HG03575 (cell line): ENCODE measurements around the gene SLAMF9.

ENCODE experiments used
- ATAC-seq: cut with Tn5 transposase; IDR thresholded peaks from one replicate; pipeline ENCODE4 v1.9.1; 2021; ENCODE audit not compliant: unreplicated experiment, insufficient number of reproducible peaks, low FRiP score; ENCODE audit errors: extremely low read depth

Gene SLAMF9

GRCh38 chr1:159979257-159979656 is 25.2 kb upstream of the SLAMF9 start:
- no peak for ATAC-seq

- no peak for ATAC-seq
Measured at GRCh38 chr1:159978107-159978398, 24.0 kb upstream of the SLAMF9 start.

GRCh38 chr1:159977364-159978106 is 23.5 kb upstream of the SLAMF9 start:
- ATAC-seq = no peak

- no peak for ATAC-seq
Measured at GRCh38 chr1:159974350-159974965, 20.4 kb upstream of the SLAMF9 start.

GRCh38 chr1:159973350-159973940 is 19.4 kb upstream of the SLAMF9 start:
- ATAC-seq = no peak

GRCh38 chr1:159972443-159973205 is 18.6 kb upstream of the SLAMF9 start:
- no peak for ATAC-seq

GRCh38 chr1:159970932-159971342 is 16.9 kb upstream of the SLAMF9 start:
- no peak for ATAC-seq

GRCh38 chr1:159968901-159969300 is 14.9 kb upstream of the SLAMF9 start:
- ATAC-seq = no peak

GRCh38 chr1:159965263-159965662 is 11.2 kb upstream of the SLAMF9 start:
- ATAC-seq = no peak

- no peak for ATAC-seq
Measured at GRCh38 chr1:159964144-159964543, 10.1 kb upstream of the SLAMF9 start.

GRCh38 chr1:159962176-159962575 is 8.1 kb upstream of the SLAMF9 start:
- ATAC-seq = no peak

- no peak for ATAC-seq
Measured at GRCh38 chr1:159961636-159962035, 7.6 kb upstream of the SLAMF9 start.

GRCh38 chr1:159960721-159961381 is 6.8 kb upstream of the SLAMF9 start:
- ATAC-seq = no peak

GRCh38 chr1:159959451-159959850 is 5.4 kb upstream of the SLAMF9 start:
- ATAC-seq = no peak

GRCh38 chr1:159958719-159959380 is 4.8 kb upstream of the SLAMF9 start:
- no peak for ATAC-seq

GRCh38 chr1:159957824-159958268 is 3.8 kb upstream of the SLAMF9 start:
- ATAC-seq = no peak

GRCh38 chr1:159955456-159955855 is 1.4 kb upstream of the SLAMF9 start:
- ATAC-seq = no peak

- ATAC-seq = no peak
Measured at GRCh38 chr1:159952932-159953331, 1.1 kb downstream of the SLAMF9 start.

- ATAC-seq = no peak
Measured at GRCh38 chr1:159951551-159951950, 2.5 kb downstream of the SLAMF9 start.
